ENCODE measurements around the gene ELOB. TPM values are rescaled to one million over a fixed set of nuclear protein-coding genes. Genes with fewer than 3 reads are reported as not detected.

Gene ELOB
- total and polyA plus RNA-seq, 2 of the 13 experiments (the other 11 are each of a cell fraction or from before 2014, with no cell fraction given), result 208 to 225 TPM

- no peak for TF ChIP-seq ZMAT5 (CRISPR knock-in tag; IDR thresholded peaks at IDR 0.05; ENCODE audit: borderline replicate concordance, low read depth)
- TF ChIP-seq ZNF224 (CRISPR knock-in tag; IDR thresholded peaks at IDR 0.05), result 0 out of 2 replicates have a peak, but pooled peaks have one; percentile 37
- TF ChIP-seq NR0B2 (CRISPR knock-in tag; IDR thresholded peaks at IDR 0.05), result peak; percentile 68; the same call in 1 of the 2 replicates
- no peak for TF ChIP-seq ZNF251 (CRISPR knock-in tag; IDR thresholded peaks at IDR 0.05)
- no peak; the same call in 1 of the 2 replicates for TF ChIP-seq ZNF501 (CRISPR knock-in tag; IDR thresholded peaks at IDR 0.05)
- 0 out of 2 replicates have a peak, but pooled peaks have one; percentile 36 for TF ChIP-seq ZNF816 (CRISPR knock-in tag; IDR thresholded peaks at IDR 0.05; ENCODE audit: borderline replicate concordance)
- TF ChIP-seq ZBTB39 (CRISPR knock-in tag; IDR thresholded peaks at IDR 0.05), result 0 out of 2 replicates have a peak, but pooled peaks have one; percentile 37
- TF ChIP-seq ZNF629 (CRISPR knock-in tag; conservative IDR thresholded peaks at IDR 0.05), result no peak
- TF ChIP-seq KDM4B (CRISPR knock-in tag; IDR thresholded peaks at IDR 0.05), result peak; percentile 75; the same call in 1 of the 2 replicates
- TF ChIP-seq ZBTB46 (CRISPR knock-in tag; IDR thresholded peaks at IDR 0.05; ENCODE audit: borderline replicate concordance), result no peak
- TF ChIP-seq ELK4 (CRISPR knock-in tag; IDR thresholded peaks at IDR 0.05; ENCODE audit: borderline replicate concordance), result no peak
- no peak for TF ChIP-seq GLI4 (CRISPR knock-in tag; IDR thresholded peaks at IDR 0.05; ENCODE audit: borderline replicate concordance)
- TF ChIP-seq CC2D1A (CRISPR knock-in tag; IDR thresholded peaks at IDR 0.05), result no peak
- TF ChIP-seq BRD4 (CRISPR knock-in tag; IDR thresholded peaks at IDR 0.05), result peak; percentile 94
- no peak for TF ChIP-seq ZNF138 (CRISPR knock-in tag; IDR thresholded peaks at IDR 0.05; ENCODE audit: low read depth)
- TF ChIP-seq ZNF446 (CRISPR knock-in tag; IDR thresholded peaks at IDR 0.05), result peak; percentile 64; the same call in 1 of the 2 replicates
- TF ChIP-seq ZNF207 (IDR thresholded peaks at IDR 0.05; ENCODE audit: borderline replicate concordance), result no peak
- TF ChIP-seq BCL6 (CRISPR knock-in tag; IDR thresholded peaks at IDR 0.05), result peak; percentile 37; the same call in 1 of the 2 replicates
- TF ChIP-seq USF2 (IDR thresholded peaks at IDR 0.05; ENCODE audit: low read depth, low read length), result no peak
- no peak for TF ChIP-seq USF2 (CRISPR knock-in tag; IDR thresholded peaks at IDR 0.05; ENCODE audit: borderline replicate concordance)
- TF ChIP-seq GZF1 (CRISPR knock-in tag; IDR thresholded peaks at IDR 0.05), result no peak
- no peak for TF ChIP-seq ZMYM3 (CRISPR knock-in tag; IDR thresholded peaks at IDR 0.05)
Measured at GRCh38 chr16:2777231-2777902, at the start of gene ELOB (continued).

Data from HepG2 (cell line).